ENCODE results near the gene NAALADL2.

DNA sequence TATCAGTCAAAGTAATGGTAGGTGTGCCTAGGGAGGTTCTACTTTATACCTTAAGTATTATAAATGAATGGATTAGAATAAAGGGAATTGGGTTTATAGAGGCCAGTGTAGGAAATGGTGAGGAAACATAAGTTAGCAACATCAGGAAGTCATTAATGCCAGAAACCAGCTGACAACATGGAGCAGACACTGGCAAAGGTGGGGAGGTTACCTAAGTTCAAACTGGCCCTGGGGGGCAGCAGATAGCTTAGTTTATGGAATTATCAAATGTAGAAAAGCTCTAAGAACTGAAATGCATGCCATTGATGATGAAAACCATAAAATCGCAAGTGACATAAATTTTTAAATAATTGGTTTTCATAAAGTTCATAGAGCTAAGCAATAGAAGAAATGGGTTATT lies 498.6 kb downstream of the NAALADL2 start:
- TF ChIP-seq POLR2A (IDR thresholded peaks at IDR 0.05) = no peak
- TF ChIP-seq, protein P1, sequence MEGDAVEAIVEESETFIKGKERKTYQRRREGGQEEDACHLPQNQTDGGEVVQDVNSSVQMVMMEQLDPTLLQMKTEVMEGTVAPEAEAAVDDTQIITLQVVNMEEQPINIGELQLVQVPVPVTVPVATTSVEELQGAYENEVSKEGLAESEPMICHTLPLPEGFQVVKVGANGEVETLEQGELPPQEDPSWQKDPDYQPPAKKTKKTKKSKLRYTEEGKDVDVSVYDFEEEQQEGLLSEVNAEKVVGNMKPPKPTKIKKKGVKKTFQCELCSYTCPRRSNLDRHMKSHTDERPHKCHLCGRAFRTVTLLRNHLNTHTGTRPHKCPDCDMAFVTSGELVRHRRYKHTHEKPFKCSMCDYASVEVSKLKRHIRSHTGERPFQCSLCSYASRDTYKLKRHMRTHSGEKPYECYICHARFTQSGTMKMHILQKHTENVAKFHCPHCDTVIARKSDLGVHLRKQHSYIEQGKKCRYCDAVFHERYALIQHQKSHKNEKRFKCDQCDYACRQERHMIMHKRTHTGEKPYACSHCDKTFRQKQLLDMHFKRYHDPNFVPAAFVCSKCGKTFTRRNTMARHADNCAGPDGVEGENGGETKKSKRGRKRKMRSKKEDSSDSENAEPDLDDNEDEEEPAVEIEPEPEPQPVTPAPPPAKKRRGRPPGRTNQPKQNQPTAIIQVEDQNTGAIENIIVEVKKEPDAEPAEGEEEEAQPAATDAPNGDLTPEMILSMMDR (IDR thresholded peaks at IDR 0.05) = no peak
